SIG-M5 (cell line): Measurements from ENCODE around the gene DTX3.
"Not testable (repeated sequence)": the region's sequence is repeated elsewhere in the genome, so short reads cannot be mapped to it uniquely, and the experiment has no call there.

Experiments used
- DNase-seq: peaks from one replicate; lab custom pipeline; 2025; lab: John Stamatoyannopoulos, UW

DTX3 gene

DNA sequence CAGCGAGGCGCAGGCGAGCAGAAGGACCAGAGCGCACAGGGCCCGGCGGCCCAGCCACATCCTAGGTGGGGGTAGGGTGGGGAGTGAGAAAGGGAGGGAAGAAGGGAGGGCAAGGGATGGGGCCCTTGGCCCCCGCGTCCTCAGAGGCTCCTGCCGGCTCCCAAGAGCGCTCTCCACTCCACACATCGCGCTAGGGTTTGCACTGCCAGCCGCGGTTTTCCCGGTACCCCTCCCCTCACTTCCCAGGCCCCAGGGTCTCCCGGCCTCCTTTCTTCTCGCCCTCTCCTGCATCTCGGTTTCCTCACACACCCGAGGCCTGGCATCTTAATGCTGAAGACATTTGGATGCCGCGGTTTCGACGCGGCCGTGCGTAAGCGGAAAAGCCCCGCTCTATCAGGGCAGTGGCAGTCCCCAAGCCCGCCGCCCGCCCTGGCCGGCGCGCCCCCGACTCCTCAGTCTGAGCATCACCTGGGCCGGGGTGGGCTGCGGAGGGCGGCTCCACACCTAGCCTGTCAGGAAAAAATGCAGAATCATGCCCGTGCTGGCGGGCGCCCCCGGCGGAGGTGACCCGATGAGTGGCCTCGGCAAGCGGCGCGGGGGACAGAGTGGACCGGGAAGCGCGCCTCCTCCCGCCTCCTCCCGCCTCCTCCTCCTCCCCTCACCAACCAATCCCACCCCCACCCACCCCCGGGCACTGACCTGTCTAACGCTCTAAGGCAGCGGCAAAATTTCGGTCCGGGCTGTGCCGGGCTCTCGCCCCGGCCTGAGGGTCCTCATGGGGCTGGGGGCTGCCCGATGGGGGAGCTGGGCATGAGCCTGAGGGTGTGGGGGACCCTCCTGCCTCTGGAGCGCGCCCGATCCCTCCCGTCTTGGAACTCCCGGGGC lies 27.7 kb downstream of the DTX3 start:
- no peak for DNase-seq

DNA sequence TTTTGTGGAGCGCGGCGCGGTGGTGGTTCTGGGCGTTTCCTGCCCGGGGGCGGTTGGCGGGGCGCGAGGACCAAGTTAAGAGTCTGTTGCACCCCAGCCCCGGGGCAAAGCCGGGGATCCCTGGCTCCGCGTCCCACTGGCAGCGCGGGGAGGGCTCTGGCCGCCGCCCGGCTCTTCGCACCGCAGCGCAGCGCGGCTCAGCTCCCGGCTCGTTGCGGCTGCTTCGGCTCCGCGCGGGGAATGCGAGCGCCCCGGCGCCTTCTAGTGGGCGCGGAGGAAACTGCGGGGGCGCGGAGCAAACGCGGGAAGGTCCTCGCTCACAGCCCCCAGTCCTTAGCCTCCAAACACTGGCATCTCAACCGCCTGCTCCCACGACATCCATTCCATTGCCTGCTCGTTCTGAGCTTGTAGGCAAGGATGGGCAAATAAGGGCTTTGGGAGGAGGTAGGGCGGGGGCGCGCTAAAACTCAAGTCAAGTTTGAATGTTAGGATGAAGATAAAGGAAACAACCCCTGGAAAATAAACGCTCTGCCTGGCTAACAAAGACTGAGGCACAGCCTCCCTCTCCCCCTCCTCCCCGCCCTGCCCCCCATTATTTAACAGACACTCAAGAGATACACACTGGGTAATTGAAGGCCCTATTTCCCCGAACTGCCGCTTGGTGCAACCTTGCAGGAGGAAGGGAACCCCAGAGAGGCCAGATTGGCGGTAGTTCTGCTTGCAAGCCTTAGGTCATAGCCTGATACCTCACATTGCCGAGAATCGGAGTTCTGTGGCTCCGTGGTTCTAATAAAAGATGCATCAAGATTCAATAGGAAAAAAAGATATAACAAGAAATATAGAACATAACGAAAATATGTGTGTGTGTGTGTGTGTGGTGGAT lies 28.6 kb downstream of the DTX3 start, which contains the start of gene B4GALNT1:
Gene B4GALNT1, minus strand, starts transcription at position 244 of the 883 bp plus-strand sequence. CDS start 1,069 bp downstream, outside the sequence.
- DNase-seq: no peak

GRCh38 chr12:57636731-57637130 lies 32.1 kb downstream of the DTX3 start:
- not testable (repeated sequence) for DNase-seq

DNA sequence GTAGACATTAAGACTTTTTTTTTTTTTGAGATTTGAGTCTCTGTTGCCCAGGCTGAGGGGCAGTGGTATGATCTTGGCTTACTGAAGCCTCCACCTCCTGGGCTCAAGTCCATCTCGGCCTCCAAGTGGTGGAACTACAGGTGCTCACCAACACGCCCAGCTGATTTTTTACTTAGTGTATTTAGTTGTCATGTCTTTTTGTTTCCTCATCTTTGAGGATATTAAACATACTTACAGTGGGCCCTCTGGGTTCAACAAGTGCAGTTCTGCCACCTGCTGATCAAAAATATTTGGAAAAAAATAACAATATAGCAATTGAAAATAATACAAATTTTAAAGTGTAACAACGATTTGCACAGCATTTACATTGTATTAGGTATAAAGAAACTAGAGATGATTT lies 32.7 kb downstream of the DTX3 start:
- DNase-seq: no peak

DNA sequence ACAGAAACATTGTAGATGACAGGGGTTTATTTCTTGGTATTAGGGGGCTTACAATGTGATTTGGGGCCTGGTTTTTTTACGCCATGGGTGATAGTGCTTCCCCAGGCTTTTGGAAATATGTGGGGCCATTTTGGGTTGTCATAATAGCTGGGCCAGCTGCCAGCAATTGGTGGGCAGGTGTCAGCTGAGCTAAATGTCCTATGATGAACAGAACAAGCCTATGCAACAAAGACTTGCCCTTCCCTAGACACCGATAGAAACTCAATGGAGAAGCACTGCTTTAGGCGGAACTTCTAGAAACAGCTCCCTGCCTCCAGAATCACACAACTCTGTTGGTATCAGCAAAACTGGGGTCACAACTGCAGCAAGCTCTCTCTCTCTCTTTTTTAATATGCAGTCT lies 33.5 kb downstream of the DTX3 start:
- no peak for DNase-seq

DNA sequence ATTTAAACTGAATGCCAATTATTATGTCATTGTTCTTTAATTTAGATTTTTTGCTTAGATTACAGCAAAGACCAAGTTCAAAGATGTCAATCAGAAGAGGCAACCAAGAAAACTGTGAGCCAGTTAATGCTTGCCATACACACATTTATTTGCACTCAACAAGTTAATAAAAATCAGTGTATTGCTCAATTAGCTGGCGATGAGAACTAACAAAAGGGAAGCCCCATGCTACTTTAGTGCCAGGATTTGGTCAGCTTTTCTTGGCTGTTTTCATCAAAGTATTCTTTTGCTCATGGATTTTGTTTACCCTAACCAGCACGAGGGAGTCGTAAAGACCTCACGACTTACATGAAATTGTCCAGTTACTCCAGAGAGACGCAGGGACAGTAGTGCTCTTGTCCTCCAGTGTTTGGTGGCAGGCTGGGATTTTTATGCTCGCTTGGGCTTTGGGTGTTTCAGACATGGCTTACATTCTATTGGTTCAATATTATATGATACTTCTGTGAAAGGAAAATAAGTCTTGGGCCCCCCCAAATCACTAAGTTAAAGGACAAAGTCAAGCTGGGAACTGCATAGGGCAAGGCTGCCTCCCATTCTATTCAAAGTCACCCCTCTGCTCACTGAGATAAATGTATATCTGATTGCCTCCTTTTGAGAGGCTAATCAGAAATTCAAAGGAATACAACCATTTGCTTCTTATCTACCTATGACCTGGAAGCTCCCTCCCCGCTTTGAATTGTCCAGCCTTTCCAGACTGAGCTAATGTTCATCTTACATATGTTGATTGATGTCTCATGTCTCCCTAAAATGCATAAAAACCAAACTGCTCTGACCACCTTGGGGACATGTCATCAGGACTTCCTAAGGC lies 35.8 kb downstream of the DTX3 start:
- DNase-seq: no peak

DNA sequence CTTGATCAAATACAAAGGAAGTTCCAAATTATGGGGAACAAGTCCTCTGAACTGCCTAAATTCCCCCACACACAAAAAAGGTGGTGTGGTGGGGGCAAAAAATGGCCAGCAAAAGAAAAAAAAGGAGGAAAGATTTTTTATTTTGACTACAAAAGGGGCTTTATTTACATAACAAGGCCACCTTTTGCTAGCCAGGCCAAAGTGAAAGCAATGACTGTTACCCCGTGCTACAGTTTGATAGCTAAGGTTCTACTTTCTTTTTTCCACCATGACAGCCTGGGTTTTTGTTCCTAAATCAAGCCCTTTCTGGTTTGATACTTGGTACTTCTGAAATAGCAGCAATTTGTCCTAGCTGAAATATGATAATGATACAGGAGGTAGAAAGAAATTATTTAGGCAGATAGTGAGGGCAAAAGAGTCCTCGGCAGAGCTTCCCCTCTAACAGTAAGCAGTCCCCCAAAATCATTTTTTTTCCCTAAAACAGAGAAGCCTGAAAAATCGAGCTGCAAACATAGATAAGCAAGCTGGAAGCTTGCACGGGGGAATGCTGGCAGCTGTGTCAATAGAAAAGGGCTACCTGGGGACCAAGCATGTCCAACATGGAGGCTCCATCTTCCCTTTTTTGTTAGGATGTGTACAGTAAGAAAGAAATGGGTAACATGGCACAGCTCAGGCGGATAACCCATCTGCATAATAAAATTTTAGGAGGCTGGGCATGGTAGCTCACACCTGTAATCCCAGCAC lies 37.2 kb downstream of the DTX3 start:
- DNase-seq: no peak

- DNase-seq: not testable (repeated sequence)
These were observed 41.5 kb downstream of the DTX3 start for GRCh38 chr12:57645990-57646658.

GRCh38 chr12:57646659-57647049 lies 42.0 kb downstream of the DTX3 start:
- DNase-seq: not testable (repeated sequence)

DNA sequence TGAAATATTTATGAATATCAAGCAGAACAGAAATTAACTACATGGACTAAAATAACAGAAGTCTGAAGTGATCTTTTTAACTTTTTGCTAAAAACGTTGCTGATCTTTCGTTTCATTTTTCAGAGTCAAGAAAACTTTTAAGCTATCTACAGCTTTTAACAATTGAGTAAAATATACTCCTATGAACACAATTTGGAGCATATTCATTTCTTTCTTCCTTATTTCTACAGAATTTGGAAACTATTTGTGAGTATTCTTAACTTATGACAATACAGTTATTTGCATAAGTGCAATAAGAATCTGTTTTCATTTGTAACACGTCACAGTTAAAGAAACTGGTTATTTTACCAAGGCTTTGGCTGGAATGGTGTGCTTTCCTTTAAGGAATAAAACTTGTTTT lies 49.4 kb downstream of the DTX3 start:
- no peak for DNase-seq

DNA sequence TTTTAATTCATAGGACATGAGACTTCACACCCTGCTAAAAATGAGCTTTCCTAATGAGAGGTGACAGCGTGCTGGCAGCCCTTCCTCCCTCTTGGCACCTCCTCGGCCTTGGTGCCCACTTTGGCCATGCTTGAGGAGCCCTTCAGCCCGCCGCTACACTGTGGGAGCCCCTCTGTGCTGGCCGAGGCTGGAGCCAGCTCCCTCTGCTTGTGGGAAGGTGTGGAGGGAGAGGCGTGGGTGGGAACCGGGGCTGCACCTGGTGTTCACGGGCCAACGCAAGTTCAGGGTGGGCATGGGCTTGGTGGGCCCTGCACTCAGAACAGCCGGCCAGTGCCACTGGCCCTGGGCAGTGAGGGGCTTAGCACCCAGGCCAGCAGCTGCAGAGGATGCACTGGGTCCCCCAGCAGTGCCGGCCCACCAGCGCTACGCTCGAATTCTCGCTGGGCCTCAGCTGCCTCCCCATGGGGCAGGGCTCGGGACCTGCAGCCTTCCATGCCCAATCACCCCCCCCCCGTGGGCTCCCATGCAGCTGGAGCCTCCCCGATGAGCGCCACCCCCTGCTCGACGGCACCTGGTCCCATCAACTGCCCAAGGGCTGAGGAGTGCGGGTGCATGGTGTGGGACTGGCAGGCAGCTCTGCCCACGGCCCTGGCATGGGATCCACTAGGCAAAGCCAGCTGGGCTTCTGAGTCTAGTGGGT lies 51.1 kb downstream of the DTX3 start:
- DNase-seq: no peak

DNA sequence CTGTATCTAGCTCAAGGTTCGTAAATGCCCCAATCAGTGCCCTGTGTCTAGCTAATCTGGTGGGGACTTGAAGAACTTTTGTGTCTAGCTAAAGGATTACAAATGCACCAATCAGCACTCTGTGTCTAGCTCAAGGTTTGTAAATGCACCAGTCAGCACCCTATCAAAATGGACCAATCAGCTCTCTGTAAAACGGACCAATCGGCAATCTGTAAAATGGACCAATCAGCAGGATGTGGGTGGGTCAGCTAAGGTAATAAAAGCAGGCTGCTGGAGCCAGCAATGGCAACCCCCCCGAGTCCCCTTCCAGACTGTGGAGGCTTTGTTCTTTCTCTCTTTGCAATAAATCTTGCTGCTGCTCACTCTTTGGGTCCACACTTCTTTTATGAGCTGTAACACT lies 51.8 kb downstream of the DTX3 start:
- not testable (repeated sequence) for DNase-seq

GRCh38 chr12:57657744-57658143 lies 53.1 kb downstream of the DTX3 start:
- no peak for DNase-seq

DNA sequence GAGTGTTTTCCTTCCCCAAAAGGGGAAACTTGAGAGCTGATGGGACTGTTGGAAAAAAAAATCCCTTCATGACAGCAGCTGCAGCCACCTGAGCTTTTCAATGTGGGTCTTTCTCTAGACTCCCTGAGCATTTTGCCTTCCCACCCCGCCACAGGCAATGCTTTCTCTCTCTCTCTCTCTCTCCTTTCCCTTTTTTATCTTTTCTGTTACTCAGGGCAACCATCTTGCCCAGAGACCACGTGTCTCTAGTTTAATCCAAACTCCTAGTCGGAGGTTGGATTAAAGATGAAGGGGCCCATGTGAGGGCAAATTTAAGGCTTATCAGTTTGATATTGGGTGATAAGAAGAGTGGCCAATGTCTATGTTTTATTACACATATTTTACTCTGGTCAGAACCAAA lies 54.3 kb downstream of the DTX3 start:
- DNase-seq: no peak
